MG63 (cell line): Measurements from ENCODE around the gene ALOX12B. TPM values are rescaled to one million over a fixed set of nuclear protein-coding genes. Genes with fewer than 3 reads are reported as not detected.
A peak's percentile ranks its signal among the peaks of the same experiment; 100 is the strongest.
"Not testable (repeated sequence)": the region's sequence is repeated elsewhere in the genome, so short reads cannot be mapped to it uniquely, and the experiment has no call there.

ENCODE experiments used
- DNase-seq: peaks from one replicate; pipeline ENCODE4 v3.0.0-alpha.2; 2020
- H3K27me3 ChIP-seq: fragments of 250-450 bp; sonication (Bioruptor Pico); 2 replicates; pipeline ENCODE4 v1.5.1; 2020; ENCODE audit warnings: mild to moderate bottlenecking, moderate library complexity
- H3K36me3 ChIP-seq: fragments of 250-450 bp; sonication (Bioruptor Pico); 2 replicates; pipeline ENCODE4 v1.5.1; 2020; ENCODE audit warnings: mild to moderate bottlenecking, moderate library complexity
- H3K4me3 ChIP-seq: fragments of 250-450 bp; sonication (Bioruptor Pico); 2 replicates; pipeline ENCODE4 v1.5.1; 2020; ENCODE audit warnings: mild to moderate bottlenecking, moderate library complexity
- H3K9me3 ChIP-seq: fragments of 250-450 bp; sonication (Bioruptor Pico); 2 replicates; pipeline ENCODE4 v1.5.1; 2020; ENCODE audit warnings: mild to moderate bottlenecking, moderate library complexity
- total RNA-seq: library from RNA; depleted of rRNA; stranded (reverse); fragments of >200 nt; shearing (Covaris generic); gene quantifications from 2 replicates; pipeline ENCODE4 v1.2.3, GENCODE V29; 2014; ENCODE audit warnings: low replicate concordance

Gene ALOX12B
- total RNA-seq, 1 experiment from 2014 or later = not detected

DNA sequence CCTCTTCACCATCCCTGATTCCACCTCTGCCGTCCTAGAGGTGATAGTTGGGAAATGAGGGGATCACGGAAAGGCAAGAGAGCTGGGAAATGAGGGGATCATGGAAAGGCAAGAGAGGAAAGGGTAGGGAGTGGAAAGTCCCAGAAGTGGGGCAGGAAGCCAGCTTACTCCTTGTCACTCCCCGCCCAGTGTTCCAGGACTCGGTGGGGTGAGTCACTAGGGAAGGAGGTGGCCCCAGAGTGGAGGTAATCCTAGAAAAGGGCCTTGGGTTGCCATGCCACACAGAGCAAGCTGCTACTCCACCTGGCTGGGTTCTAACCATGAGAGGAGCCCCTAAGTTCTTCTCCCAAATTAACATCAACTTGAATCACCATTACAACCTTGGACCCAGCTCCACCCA, 16.0 kb upstream of the ALOX12B start:
- H3K9me3 ChIP-seq = no peaks in the 10 kb centered on the region
- H3K36me3 ChIP-seq = no peaks in the 10 kb centered on the region
- H3K4me3 ChIP-seq = no peak overlapping the region
- DNase-seq = peak; percentile 25
- H3K27me3 ChIP-seq = no peaks in the 10 kb centered on the region

DNA sequence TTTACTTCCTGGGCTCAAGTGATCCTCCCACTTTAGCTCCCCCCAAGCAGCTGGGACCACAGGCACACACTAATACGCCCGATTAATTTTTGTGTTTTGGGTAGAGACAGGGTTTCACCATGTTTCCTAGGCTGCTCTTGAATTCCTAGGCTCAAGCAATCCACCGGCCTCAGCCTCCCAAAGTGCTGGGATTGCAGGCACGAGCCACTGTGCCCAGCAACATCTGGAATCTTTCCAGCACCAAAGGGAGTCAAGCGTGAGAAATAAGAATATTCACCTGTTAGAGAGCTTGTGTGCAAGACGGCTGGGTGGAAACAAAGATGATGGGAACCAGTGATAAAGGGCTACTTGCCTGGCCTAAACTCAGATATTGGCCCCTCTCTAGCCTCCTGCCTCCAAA, 14.2 kb upstream of the ALOX12B start:
- Histone ChIP-seq H3K9me3 (no peaks in the 10 kb centered on the region), H3K4me3 (no peak overlapping the region), H3K36me3 (no peaks in the 10 kb centered on the region), H3K27me3 (no peaks in the 10 kb centered on the region)
- no peak for DNase-seq

DNA sequence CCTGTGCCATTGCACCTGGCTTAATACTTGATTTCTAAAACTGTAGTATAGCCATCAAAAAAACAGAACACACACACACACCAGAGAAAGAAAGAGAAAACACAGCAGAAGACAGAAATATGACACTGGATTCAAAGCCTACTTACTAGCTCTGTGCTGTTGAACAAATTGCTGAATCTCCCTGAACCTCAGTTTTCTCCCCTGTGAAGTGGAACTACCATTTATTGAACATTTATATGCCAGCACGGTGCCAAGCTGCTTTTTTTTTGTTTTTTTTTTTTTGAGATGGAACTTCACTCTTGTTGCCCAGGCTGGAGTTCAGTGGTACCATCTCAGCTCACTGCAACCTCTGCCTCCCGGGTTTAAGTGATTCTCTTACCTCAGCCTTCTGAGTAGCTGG, 13.2 kb upstream of the ALOX12B start:
- DNase-seq = no peak
- Histone ChIP-seq H3K36me3 (no peaks in the 10 kb centered on the region), H3K27me3 (0 out of 2 replicates have a peak, but pooled peaks cover 2% of the 10 kb centered on the region), H3K9me3 (no peaks in the 10 kb centered on the region), H3K4me3 (no peak overlapping the region)

DNA sequence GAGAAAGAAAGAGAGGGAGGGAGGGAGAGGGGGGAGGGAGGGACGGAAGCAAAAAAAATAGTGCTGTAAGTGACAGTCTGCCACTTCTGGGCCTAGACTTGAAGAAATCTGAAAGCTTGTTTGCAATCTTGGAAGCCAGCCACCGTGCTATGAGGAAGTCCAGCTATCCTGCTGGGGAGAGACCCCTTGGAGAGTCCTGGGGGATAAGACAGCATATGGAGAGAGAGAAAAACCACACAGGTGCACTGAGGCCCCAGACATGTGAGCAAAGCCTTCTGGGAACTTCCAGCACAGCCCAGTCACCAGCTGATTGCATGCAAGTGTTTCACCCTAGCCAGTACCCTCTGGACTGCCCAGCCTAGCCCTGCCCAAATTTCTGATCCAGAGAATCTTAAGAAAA, 12.6 kb upstream of the ALOX12B start:
- H3K36me3 ChIP-seq = no peaks in the 10 kb centered on the region
- H3K27me3 ChIP-seq = 0 out of 2 replicates have a peak, but pooled peaks cover 4% of the 10 kb centered on the region
- no peak for DNase-seq
- H3K9me3 ChIP-seq = no peaks in the 10 kb centered on the region
- H3K4me3 ChIP-seq = no peak overlapping the region

DNA sequence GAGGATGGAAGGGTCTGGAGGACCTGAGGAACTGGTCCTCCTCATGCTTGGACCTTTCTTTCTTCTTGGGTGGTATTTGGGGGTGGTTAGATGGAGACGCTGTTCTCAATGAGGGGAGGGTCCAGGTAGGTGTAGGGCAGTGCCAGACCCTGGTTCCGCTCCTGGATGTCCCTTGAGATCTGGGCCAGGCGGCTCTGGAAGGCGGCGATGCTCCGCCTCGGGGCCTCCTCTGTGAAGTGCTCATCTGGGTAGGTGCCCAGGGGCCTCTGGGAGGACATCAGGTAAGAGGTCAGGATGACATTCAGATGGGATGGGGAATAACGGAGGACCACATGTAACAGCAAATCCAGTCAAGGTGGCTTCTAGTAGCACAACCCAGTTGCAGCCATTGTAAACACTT, 9.0 kb upstream of the ALOX12B start:
- Histone ChIP-seq H3K27me3 (peaks cover 6% of the 10 kb centered on the region), H3K36me3 (no peaks in the 10 kb centered on the region), H3K9me3 (no peaks in the 10 kb centered on the region), H3K4me3 (no peak overlapping the region)
- DNase-seq = no peak

DNA sequence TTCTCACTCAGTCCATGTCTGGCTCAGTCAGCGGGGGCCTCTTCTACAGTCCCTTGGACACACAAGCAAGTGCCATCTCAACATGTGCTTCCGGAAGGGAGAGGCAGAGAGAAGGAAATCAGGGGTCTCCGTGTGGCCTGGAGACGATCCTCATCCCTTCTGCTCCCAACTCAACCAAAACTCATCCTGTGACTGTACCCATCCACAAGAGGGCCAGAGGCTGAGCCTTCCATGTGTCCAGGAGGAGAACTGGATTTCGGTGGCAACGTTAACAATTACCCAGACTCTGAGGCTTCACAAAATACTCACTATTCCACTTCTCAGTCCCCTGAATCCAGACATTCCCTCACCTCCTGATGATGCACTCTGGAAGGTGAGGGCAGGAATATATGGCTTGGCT, 7.8 kb upstream of the ALOX12B start:
- Histone ChIP-seq H3K36me3 (no peaks in the 10 kb centered on the region), H3K9me3 (no peaks in the 10 kb centered on the region), H3K27me3 (peaks cover 7% of the 10 kb centered on the region), H3K4me3 (no peak overlapping the region)
- DNase-seq = no peak

DNA sequence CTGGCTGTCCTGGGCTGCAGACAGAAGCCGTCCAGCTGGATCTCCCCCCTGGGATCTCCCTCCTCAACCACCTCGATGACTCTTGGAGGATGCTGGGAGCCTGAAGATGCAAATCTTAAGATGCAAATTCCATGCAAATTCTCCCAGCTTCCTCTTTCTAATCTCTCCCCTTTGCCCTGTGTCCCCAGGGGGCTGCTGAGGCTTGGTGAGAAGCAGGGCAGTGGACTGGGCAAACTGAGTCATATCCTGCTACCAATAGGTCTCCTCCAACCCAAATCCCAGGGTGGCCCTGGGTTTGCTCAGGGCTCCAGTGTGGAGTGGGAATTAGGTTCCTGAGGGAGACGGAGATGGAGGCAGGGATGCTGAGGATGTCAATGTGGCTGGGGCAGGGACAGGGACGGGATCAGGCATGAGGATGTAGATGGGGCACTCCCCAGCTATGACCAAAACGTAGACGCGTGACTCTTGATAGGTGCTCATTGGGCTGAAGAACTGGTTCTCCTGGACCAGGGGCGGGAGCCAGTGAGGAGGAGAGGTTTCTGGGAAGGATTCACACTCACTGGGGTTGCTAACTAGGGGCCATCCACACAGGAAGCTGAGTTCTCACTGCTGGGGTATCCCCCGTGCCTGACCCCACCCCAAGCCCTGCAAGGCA, 3.6 kb upstream of the ALOX12B start:
- H3K4me3 ChIP-seq = no peak overlapping the region
- H3K27me3 ChIP-seq = peaks cover 13% of the 10 kb centered on the region
- no peaks in the 10 kb centered on the region for H3K36me3 ChIP-seq
- H3K9me3 ChIP-seq = no peaks in the 10 kb centered on the region
- no peak for DNase-seq

DNA sequence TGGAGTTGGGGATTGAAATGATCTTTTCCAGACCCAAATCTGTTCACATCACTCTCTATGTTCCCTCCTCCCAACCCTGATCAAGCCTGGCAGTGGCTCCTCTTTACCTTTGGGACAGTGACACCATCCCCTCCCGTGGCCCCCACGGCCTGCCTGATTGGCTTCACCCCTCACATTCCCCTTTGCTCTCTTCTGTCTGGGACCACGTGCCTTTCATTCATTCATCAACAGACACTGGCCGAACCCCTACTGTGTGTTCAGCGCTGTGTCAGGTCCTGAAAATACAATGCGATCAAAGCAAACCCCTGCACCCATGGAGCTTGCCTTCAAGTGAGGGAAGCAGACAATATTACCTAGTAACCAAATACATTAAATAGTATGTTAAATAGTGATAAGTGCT, 2.2 kb upstream of the ALOX12B start:
- DNase-seq = no peak
- Histone ChIP-seq H3K27me3 (peaks cover 10% of the 10 kb centered on the region), H3K36me3 (no peaks in the 10 kb centered on the region), H3K4me3 (no peak overlapping the region), H3K9me3 (no peaks in the 10 kb centered on the region)

DNA sequence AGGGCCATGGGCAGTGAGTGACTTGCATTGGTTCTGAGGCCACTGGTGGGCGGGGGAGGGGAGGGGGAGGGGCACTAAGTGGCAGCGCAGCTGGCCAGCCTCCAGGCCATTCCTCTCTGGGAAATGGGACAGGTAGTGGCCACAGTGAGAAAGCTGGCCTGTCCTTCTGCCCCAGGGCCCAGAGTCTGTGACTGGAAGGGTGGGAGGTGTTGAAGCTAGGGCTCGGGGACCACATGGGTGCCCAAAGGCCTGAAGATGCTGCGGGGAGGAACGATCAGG, 375 bp upstream of the ALOX12B start:
- Histone ChIP-seq H3K4me3 (no peak overlapping the region), H3K36me3 (no peaks in the 10 kb centered on the region), H3K27me3 (peaks cover 10% of the 10 kb centered on the region; the same call in 1 of the 2 replicates), H3K9me3 (no peaks in the 10 kb centered on the region)
- DNase-seq = no peak

DNA sequence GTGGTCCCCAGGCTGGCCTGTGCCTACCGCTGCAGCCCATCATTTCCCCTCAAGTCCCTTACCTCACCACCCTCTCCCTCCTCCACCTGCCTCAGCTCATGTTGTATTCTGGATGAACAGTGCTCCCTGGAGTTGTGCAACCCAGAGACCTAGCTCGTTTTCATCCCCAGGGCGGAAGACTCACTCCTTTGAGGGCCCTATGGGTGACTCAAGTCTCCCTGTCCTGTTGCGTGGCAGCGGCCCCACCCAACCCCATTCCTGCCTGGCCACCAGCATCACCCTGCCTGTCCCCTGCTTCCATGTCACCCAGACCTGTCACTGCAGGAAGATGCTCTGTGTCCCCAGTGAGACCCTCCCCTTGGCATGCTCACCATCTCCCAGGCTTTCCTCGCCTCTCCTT, 3.3 kb downstream of the ALOX12B start:
- H3K27me3 ChIP-seq = peaks cover 6% of the 10 kb centered on the region; the same call in 1 of the 2 replicates

DNA sequence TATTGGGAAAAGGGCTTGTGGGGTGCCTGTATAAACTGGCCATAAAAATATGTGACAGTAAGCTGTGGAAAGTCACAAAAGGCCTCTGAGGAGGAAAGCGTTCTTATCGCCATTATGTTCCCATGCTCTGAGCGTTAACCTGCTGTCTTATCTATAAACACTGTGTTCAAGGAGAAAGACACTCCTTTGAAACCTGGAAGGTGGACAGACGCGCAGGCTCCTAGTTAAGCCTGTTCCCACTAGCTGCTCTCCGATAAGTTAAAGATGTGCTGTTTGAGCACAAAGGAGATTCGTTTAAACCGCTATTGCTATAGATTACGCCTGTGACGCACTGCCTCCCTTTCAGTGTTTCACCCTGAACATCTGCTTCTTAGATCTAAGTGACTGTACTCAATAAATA, 5.2 kb downstream of the ALOX12B start:
- no peak overlapping the region for H3K4me3 ChIP-seq
- H3K9me3 ChIP-seq = no peaks in the 10 kb centered on the region
- peaks cover 6% of the 10 kb centered on the region; the same call in 1 of the 2 replicates for H3K27me3 ChIP-seq
- no peak for DNase-seq
- H3K36me3 ChIP-seq = no peaks in the 10 kb centered on the region

More for the DNA sequence above, 3.3 kb downstream of the ALOX12B start:
- Histone ChIP-seq H3K4me3 (no peak overlapping the region), H3K9me3 (no peaks in the 10 kb centered on the region), H3K36me3 (no peaks in the 10 kb centered on the region)
- DNase-seq = no peak

DNA sequence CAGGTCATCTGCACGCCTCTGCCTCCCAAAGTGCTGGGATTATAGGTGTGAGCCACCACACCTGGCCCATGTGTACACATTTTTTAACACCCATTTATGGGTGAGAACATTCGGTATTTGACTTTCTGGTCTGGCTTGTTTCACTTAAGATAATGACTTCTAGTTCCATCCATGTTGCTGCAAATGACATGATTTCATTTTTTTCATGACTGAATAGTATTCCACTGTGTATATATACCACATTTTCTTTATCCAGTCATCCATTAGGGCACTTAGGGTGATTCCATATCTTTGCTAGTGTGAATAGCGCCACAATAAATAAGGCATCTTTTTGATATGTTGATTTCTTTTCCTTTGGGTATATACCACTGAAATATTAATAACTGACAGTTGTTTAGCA, 5.6 kb downstream of the ALOX12B start:
- no peak for DNase-seq
- H3K27me3 ChIP-seq = peaks cover 6% of the 10 kb centered on the region; the same call in 1 of the 2 replicates

DNA sequence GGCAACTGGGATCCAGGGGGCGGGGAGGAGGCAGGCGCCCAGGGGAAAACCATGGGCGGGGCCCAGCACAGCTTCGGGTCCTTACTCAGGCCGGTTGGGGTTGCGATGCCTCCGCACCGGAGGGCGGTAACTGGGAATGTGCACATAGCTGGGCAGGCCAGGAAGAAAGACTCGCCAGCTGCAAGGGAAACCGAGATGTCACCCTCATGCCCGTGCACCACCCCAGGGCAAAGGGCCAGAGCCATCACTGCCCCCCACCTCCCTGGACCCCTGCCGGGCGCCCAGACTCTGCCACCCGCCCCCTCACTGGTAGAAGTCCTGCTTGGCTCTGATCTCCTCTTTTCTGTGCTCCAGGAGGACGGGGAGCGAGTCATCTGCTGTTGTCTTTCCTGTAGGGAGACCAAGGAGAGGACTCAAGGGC, 6.7 kb downstream of the ALOX12B start:
- H3K27me3 ChIP-seq = peaks cover 6% of the 10 kb centered on the region; the same call in 1 of the 2 replicates

More for the DNA sequence above, 5.6 kb downstream of the ALOX12B start:
- H3K9me3 ChIP-seq = no peaks in the 10 kb centered on the region
- no peak overlapping the region for H3K4me3 ChIP-seq
- H3K36me3 ChIP-seq = no peaks in the 10 kb centered on the region

DNA sequence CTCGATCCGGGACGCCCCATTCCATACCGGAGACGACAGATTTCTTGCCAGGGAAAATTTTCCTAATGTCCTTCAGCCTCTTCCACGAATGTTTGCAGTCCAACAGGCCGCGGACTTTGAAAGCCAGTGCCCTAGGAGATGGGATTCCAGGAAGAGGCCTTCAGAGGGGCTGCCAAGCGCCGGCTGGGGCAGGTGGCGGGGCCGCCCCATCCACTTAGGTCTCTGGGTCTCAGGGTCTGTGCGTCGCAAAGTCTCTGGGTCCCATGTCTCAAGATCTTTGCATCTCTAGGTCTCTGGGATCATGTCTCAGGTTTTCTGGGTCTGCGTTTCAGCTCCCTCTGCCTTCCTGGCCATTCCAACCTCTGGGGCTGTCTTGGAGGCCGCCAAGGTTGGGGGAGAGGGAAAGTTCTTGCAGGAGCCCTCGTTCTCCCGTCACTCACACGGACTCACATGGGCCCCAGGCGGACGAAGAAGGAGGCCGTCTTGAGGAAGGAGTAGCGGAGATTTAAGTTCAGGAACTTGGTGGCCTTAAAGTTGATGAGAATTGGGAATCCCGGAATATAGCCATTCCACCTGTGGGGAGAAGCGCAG, 7.2 kb downstream of the ALOX12B start:
- DNase-seq = no peak
- no peaks in the 10 kb centered on the region for H3K36me3 ChIP-seq
- peak overlapping the region; percentile 30; the same call in 1 of the 2 replicates for H3K4me3 ChIP-seq
- H3K27me3 ChIP-seq = peaks cover 6% of the 10 kb centered on the region; the same call in 1 of the 2 replicates
- no peaks in the 10 kb centered on the region for H3K9me3 ChIP-seq

More for the DNA sequence above, 6.7 kb downstream of the ALOX12B start:
- Histone ChIP-seq H3K4me3 (no peak overlapping the region), H3K9me3 (no peaks in the 10 kb centered on the region), H3K36me3 (no peaks in the 10 kb centered on the region)
- DNase-seq = no peak

DNA sequence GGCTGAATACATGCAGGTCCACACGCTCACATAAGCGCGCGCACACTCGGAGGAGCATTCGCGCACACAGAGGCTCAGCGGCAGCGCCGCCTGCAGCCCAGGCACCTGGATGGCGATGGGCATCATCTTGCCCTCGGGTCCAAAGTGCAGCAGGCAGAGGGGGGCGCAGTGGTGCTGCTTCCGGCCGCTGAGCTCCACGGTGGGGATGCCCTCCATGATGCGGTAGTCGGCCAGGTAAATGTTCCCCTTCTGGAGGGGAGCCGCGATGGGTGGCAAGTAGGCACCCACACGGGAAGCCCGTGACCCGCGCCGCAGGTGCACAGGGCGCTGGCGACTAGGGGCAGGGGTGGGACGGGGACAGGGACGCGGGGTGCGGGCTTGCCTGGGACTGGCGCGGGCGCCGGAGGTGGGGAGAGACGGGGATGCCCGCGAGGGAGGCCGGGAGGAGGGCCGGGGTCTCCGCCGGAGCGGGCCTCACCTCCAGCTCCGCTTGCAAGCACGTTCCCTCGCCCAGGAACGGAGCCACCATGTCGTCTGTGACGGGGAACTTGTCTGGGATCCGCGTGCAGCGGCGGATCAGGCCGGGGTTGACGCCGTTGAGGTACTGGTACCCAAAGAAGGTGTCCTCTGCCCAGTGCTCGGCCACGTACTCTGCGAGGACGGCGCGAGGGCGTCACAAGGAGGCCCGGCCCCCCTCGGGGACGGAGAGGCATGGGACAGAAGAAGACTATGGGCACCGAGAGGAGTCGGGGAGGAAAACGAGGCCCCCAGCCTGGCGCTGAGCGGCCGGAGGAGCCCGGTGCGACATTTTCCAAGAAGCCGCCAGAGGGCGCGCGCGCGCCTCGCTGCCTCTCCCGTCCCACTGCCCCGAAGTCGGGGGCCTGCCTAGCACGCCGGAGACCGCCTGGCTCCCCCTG, 8.0 kb downstream of the ALOX12B start:
- Histone ChIP-seq H3K4me3 (peak overlapping the region; percentile 30), H3K36me3 (no peaks in the 10 kb centered on the region), H3K9me3 (no peaks in the 10 kb centered on the region), H3K27me3 (peaks cover 13% of the 10 kb centered on the region; the same call in 1 of the 2 replicates)
- peak; percentile 63 for DNase-seq

DNA sequence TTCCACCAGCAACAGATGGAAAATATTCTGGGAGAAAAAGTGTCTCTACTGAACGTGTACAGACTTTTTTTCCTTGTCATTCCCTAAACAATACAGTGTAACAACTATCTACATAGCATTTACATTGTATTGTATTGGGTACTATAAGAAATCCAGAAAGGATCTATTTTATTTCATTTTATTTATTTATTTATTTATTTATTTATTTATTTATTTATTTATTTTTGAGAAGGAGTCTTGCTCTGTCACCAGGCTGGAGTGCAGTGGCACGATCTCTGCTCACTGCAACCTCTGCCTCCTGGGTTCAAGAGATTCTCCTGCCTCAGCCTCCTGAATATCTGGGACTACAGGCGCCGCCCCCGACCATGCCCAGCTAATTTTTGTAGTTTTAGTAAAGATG, 9.6 kb downstream of the ALOX12B start:
- H3K27me3 ChIP-seq = peaks cover 28% of the 10 kb centered on the region
- H3K9me3 ChIP-seq, H3K4me3 ChIP-seq, DNase-seq, H3K36me3 ChIP-seq: not testable (repeated sequence)

DNA sequence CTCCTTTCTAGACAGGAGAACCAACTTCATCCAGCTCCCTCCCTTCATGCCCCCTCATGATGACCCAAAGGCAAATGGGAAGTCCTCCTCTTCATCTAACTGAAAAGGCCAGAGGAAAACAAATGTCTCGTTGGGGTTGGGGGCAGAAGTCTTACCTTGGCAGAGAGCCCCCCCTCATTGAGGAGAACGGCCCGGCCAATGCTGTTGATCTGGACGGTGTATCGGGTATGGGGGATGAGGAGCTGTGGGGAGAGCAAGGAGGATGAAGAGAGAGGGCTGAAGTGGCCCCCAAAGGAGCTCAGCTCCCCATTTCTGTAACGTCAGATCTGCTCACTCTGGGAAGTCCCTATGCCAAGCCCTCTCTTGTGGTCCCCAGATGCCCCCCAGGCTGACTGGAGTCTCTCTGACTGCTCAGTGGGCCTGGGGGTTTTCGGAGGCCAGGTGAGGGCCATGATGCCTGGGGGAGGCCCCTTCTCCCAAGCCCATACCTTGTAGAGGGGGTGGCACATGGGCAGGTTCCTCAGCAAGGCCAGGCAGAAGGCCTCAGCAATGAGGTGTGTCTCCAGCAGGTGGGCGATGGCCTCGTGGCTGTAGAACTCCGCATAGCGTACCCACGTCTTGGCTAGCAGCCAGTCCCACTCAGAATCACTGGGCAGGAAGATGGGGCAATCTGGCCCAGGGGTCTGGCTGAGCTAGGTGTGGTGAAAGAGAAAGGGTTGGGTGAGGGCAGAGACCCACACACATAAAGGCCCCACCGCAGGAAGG, 10.8 kb downstream of the ALOX12B start:
- DNase-seq = no peak
- H3K27me3 ChIP-seq = peaks cover 30% of the 10 kb centered on the region
- H3K9me3 ChIP-seq = no peaks in the 10 kb centered on the region
- H3K36me3 ChIP-seq = no peaks in the 10 kb centered on the region
- H3K4me3 ChIP-seq = no peak overlapping the region
